ENCODE data around the gene TNNC1.

TNNC1 gene

GRCh38 chr3:52403271-52403841 is 50.5 kb downstream of the TNNC1 start:
- TF ChIP-seq CTCF (conservative IDR thresholded peaks at IDR 0.05): no peak
- no peak overlapping the region for H3K27ac ChIP-seq

- TF ChIP-seq CTCF (conservative IDR thresholded peaks at IDR 0.05): no peak
Observed at GRCh38 chr3:52402706-52403270, 51.1 kb downstream of the TNNC1 start.

GRCh38 chr3:52402101-52402521 is 51.7 kb downstream of the TNNC1 start:
- no peak overlapping the region for H3K27ac ChIP-seq
- no peak for TF ChIP-seq CTCF (conservative IDR thresholded peaks at IDR 0.05)

More at GRCh38 chr3:52402706-52403270, 51.1 kb downstream of the TNNC1 start:
- H3K27ac ChIP-seq: no peak overlapping the region

GRCh38 chr3:52401551-52401950 is 52.3 kb downstream of the TNNC1 start:
- no peak overlapping the region for H3K27ac ChIP-seq
- no peak for TF ChIP-seq CTCF (conservative IDR thresholded peaks at IDR 0.05)

Measured in VCaP (cell line).